Astrocyte (in vitro differentiated cells and primary cell): ENCODE data around the gene C11orf91. TPM values are rescaled to one million over a fixed set of nuclear protein-coding genes. Genes with fewer than 3 reads are reported as not detected.

ENCODE experiments used
- DNase-seq: peaks from one replicate; pipeline ENCODE4 v3.0.0-alpha.2; 2010; ENCODE audit warnings: low read depth
- FAIRE-seq: peaks from 2 replicates; lab custom pipeline; 2011; peaks lifted over from hg19 to GRCh38; lab: Jason Lieb, UNC
- H2AFZ ChIP-seq: 2 replicates; pipeline ENCODE4 v1.6.0; 2012; ENCODE audit warnings: low read depth, low read length, inconsistent platforms
- H3K27ac ChIP-seq: 2 replicates; pipeline ENCODE4 v1.5.1; 2011; ENCODE audit warnings: low read depth, low read length, inconsistent platforms
- H3K27me3 ChIP-seq: 2 replicates; pipeline ENCODE4 v1.6.0; 2011; ENCODE audit warnings: low read length, inconsistent platforms; ENCODE audit not compliant: insufficient read depth
- H3K36me3 ChIP-seq: 2 replicates; pipeline ENCODE4 v1.5.1; 2011; ENCODE audit warnings: low read length, inconsistent platforms; ENCODE audit not compliant: insufficient read depth
- H3K4me1 ChIP-seq: 2 replicates; pipeline ENCODE4 v1.5.1; 2011; ENCODE audit warnings: low read length, inconsistent platforms; ENCODE audit not compliant: insufficient read depth
- H3K4me2 ChIP-seq: 2 replicates; pipeline ENCODE4 v1.6.0; 2012; ENCODE audit warnings: low read length, inconsistent platforms
- H3K4me3 ChIP-seq: 2 replicates; pipeline ENCODE4 v1.5.1; 2011; ENCODE audit warnings: low read depth, mild to moderate bottlenecking, low read length, inconsistent platforms; ENCODE audit not compliant: insufficient read depth
- H3K79me2 ChIP-seq: 2 replicates; pipeline ENCODE4 v1.6.0; 2012; ENCODE audit warnings: mild to moderate bottlenecking, low read length, inconsistent platforms; ENCODE audit not compliant: insufficient read depth
- H3K9ac ChIP-seq: 2 replicates; pipeline ENCODE4 v1.6.0; 2012; ENCODE audit warnings: mild to moderate bottlenecking, low read length, inconsistent platforms
- H3K9me3 ChIP-seq: 2 replicates; pipeline ENCODE4 v1.5.1; 2012; ENCODE audit warnings: low read depth, mild to moderate bottlenecking, low read length, inconsistent platforms; ENCODE audit not compliant: insufficient read depth
- H4K20me1 ChIP-seq: 2 replicates; pipeline ENCODE4 v1.6.0; 2012; ENCODE audit warnings: low read length, inconsistent platforms; ENCODE audit not compliant: insufficient read depth
- H3K27ac Mint-ChIP-seq: one replicate; pipeline ENCODE4 v1.8.0; 2021; ENCODE audit warnings: mild to moderate bottlenecking, mixed read lengths; ENCODE audit not compliant: unreplicated experiment
- H3K27me3 Mint-ChIP-seq: one replicate; pipeline ENCODE4 v1.8.0; 2021; ENCODE audit warnings: low read depth, mixed read lengths; ENCODE audit not compliant: unreplicated experiment
- H3K36me3 Mint-ChIP-seq: one replicate; pipeline ENCODE4 v1.8.0; 2021; ENCODE audit warnings: low read depth, mixed read lengths; ENCODE audit not compliant: unreplicated experiment
- H3K4me1 Mint-ChIP-seq: one replicate; pipeline ENCODE4 v1.8.0; 2021; ENCODE audit warnings: low read depth, mixed read lengths; ENCODE audit not compliant: unreplicated experiment
- H3K4me3 Mint-ChIP-seq: one replicate; pipeline ENCODE4 v1.8.0; 2021; ENCODE audit warnings: mild to moderate bottlenecking, moderate library complexity, mixed read lengths; ENCODE audit not compliant: unreplicated experiment
- H3K9me3 Mint-ChIP-seq: one replicate; pipeline ENCODE4 v1.8.0; 2021; ENCODE audit warnings: mild to moderate bottlenecking, mixed read lengths; ENCODE audit not compliant: unreplicated experiment
- EZH2 ChIP-seq: IDR thresholded peaks from 2 replicates; pipeline ENCODE4 v1.6.1; 2012; ENCODE audit warnings: mild to moderate bottlenecking, low read length, inconsistent platforms; ENCODE audit not compliant: insufficient read depth
- total RNA-seq: library from RNA; stranded (reverse); gene quantifications from 2 replicates; pipeline ENCODE4 v1.2.1, GENCODE V29; 2021
- TF ChIP-seq, protein P1 (sequence below): IDR thresholded peaks from 2 replicates; pipeline ENCODE4 v1.5.1; 2011; ENCODE audit warnings: low read depth, mild to moderate bottlenecking, inconsistent platforms, low read length, moderate library complexity; ENCODE audit not compliant: insufficient read depth

C11orf91 gene
- total RNA-seq, 1 donor from 2014 or later: not detected

DNA sequence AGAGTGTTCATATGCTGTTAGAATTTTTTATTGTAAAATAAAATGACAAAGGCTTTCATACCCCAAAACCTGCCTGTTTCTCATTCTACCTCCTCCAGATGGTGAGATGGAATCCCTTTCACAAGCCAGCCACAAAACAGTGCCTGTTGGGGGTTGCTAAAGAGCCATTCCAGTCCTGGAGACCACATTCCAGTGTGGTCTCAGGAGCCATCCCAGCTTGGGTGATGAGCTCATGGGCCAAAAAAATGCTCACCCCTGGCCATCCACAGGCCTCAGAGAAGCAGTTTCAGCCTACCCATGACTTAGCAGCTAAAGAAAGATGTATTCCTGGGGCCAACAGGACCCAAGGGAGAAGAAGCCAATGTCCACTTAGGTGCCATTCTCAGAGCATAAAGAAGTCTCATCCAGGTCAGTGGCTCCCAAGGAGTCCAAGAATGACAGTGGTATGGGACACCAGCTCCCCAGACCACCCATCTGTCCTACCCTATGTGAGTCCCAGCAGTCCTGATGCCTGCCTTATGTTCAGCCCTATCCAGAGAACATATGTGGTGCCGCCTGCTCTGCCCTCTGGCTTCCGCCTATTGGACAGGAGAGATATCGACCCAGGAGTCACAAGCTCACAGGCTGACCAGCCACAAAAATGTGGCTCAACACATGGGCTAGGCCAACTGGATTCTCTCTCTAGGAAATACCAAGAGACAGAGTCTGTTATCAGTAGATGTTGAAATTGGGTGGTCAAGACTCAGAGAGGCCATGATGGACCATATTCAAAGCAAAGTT is 26.4 kb downstream of the C11orf91 start:
- H3K79me2 ChIP-seq: no peaks in the 10 kb centered on the region
- H3K27ac ChIP-seq: peak overlapping the region; percentile 79
- FAIRE-seq: peak; percentile 87
- H3K27ac Mint-ChIP-seq: peak overlapping the region; percentile 89
- peaks cover 33% of the 10 kb centered on the region for H3K4me1 Mint-ChIP-seq
- H3K9me3 ChIP-seq: no peaks in the 10 kb centered on the region
- peaks cover 4% of the 10 kb centered on the region for H3K36me3 ChIP-seq
- no peaks in the 10 kb centered on the region for H4K20me1 ChIP-seq
- peak; percentile 84 for DNase-seq
- H3K4me1 ChIP-seq: peaks cover 30% of the 10 kb centered on the region
- H3K9me3 Mint-ChIP-seq: peaks cover 9% of the 10 kb centered on the region
- no peak overlapping the region for H2AFZ ChIP-seq
- peaks cover 3% of the 10 kb centered on the region for H3K36me3 Mint-ChIP-seq
- H3K4me3 Mint-ChIP-seq: no peak overlapping the region
- peak overlapping the region; percentile 57 for H3K9ac ChIP-seq
- peak overlapping the region; percentile 15 for H3K4me2 ChIP-seq
- TF ChIP-seq, protein P1, sequence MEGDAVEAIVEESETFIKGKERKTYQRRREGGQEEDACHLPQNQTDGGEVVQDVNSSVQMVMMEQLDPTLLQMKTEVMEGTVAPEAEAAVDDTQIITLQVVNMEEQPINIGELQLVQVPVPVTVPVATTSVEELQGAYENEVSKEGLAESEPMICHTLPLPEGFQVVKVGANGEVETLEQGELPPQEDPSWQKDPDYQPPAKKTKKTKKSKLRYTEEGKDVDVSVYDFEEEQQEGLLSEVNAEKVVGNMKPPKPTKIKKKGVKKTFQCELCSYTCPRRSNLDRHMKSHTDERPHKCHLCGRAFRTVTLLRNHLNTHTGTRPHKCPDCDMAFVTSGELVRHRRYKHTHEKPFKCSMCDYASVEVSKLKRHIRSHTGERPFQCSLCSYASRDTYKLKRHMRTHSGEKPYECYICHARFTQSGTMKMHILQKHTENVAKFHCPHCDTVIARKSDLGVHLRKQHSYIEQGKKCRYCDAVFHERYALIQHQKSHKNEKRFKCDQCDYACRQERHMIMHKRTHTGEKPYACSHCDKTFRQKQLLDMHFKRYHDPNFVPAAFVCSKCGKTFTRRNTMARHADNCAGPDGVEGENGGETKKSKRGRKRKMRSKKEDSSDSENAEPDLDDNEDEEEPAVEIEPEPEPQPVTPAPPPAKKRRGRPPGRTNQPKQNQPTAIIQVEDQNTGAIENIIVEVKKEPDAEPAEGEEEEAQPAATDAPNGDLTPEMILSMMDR: no peak
- TF ChIP-seq EZH2: no peak
- no peak overlapping the region for H3K4me3 ChIP-seq
- H3K27me3 Mint-ChIP-seq: no peaks in the 10 kb centered on the region
- H3K27me3 ChIP-seq: no peaks in the 10 kb centered on the region

DNA sequence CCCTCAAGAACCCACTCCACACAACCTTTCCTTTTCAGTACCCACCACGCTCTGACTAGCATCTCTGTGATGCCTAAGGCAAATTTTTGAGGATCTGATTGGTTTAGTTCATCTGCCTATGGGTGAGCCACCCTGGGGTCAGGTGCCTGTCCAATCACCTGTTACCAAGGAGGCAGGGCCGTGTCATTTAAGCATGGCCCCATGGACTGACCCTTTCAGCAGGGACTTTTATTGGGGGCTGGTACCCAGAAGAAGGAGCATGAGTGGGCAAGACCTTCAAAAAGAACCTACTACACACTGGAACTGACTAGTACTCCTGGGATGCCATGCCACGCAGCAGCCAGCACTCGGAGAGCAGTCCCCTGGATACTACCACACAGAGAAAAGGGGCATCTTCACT is 28.4 kb downstream of the C11orf91 start:
- H3K4me1 Mint-ChIP-seq: peaks cover 33% of the 10 kb centered on the region
- H3K36me3 Mint-ChIP-seq: peaks cover 8% of the 10 kb centered on the region

More for the DNA sequence above, 28.4 kb downstream of the C11orf91 start:
- Mint-ChIP-seq H3K27me3 (no peaks in the 10 kb centered on the region), H3K4me3 (no peak overlapping the region), H3K9me3 (peaks cover 2% of the 10 kb centered on the region), H3K27ac (peak overlapping the region; percentile 9)
- Histone ChIP-seq H3K27me3 (no peaks in the 10 kb centered on the region), H3K4me1 (peaks cover 30% of the 10 kb centered on the region), H3K9me3 (no peaks in the 10 kb centered on the region), H3K4me3 (no peak overlapping the region), H3K36me3 (peaks cover 10% of the 10 kb centered on the region), H2AFZ (no peak overlapping the region), H3K4me2 (no peak overlapping the region), H3K79me2 (no peaks in the 10 kb centered on the region), H4K20me1 (no peaks in the 10 kb centered on the region), H3K9ac (no peak overlapping the region), H3K27ac (no peak overlapping the region)
- FAIRE-seq (no peak), DNase-seq (no peak)
- TF ChIP-seq, protein P1: no peak
- TF ChIP-seq EZH2: no peak
